HEK293T (cell line): Measurements from ENCODE around the gene BET1L.

ENCODE experiments used
- ARNT ChIP-seq: fragments of 450-650 bp; IDR thresholded peaks from 2 replicates; pipeline ENCODE4 v1.6.1; 2017; ENCODE audit warnings: mild to moderate bottlenecking
- BHLHE40 ChIP-seq: fragments of 450-650 bp; IDR thresholded peaks from 2 replicates; pipeline ENCODE4 v1.6.1; 2016; ENCODE audit warnings: mild to moderate bottlenecking, moderate library complexity, borderline replicate concordance
- CTBP1 ChIP-seq: fragments of 450-650 bp; IDR thresholded peaks from 2 replicates; pipeline ENCODE4 v1.6.1; 2016; ENCODE audit warnings: borderline replicate concordance
- FOXK2 ChIP-seq: fragments of 450-650 bp; IDR thresholded peaks from 2 replicates; pipeline ENCODE4 v1.6.1; 2016; ENCODE audit warnings: mild to moderate bottlenecking
- FOXM1 ChIP-seq: fragments of 450-650 bp; IDR thresholded peaks from 2 replicates; pipeline ENCODE4 v1.6.1; 2017; ENCODE audit warnings: mild to moderate bottlenecking, borderline replicate concordance
- L3MBTL2 ChIP-seq: fragments of 450-650 bp; conservative IDR thresholded peaks from 2 replicates; pipeline ENCODE4 v1.6.1; 2016; ENCODE audit warnings: mild to moderate bottlenecking
- NFRKB ChIP-seq: fragments of 450-650 bp; IDR thresholded peaks from 2 replicates; pipeline ENCODE4 v1.6.1; 2016; ENCODE audit warnings: mild to moderate bottlenecking, moderate library complexity
- SP1 ChIP-seq: fragments of 450-650 bp; IDR thresholded peaks from 2 replicates; pipeline ENCODE4 v1.6.1; 2017
- TARDBP ChIP-seq: fragments of 450-650 bp; IDR thresholded peaks from 2 replicates; pipeline ENCODE4 v1.6.1; 2016
- ZNF384 ChIP-seq: fragments of 450-650 bp; IDR thresholded peaks from 2 replicates; pipeline ENCODE4 v1.6.1; 2016
- TF ChIP-seq, protein P1 (sequence below): fragments of 450-650 bp; IDR thresholded peaks from 2 replicates; pipeline ENCODE4 v1.6.1; 2016

DNA sequence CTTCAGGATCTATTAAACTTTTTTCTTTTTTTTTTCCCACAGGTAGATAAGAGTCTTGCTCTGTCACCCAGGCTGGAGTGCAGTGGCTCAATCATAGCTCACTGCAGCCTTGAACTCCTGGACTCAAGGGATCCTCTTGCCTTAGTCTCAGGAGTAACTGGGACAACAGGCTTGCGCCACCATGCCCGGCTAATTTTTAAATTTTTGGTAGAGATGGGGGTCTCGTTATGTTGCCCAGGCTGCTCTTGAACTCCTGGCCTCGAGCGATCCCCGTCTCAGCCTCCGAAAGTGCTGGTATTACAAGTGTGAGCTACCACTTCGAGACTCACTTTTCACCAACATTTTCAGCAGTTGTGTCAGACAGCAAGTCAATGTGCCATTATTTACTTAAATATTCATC, 28.0 kb upstream of the BET1L start:
- TF ChIP-seq ZNF384 (no peak), SP1 (no peak), NFRKB (no peak), FOXK2 (no peak), TARDBP (no peak), FOXM1 (no peak), L3MBTL2 (no peak), ARNT (no peak), CTBP1 (no peak), BHLHE40 (no peak)
- TF ChIP-seq, protein P1, sequence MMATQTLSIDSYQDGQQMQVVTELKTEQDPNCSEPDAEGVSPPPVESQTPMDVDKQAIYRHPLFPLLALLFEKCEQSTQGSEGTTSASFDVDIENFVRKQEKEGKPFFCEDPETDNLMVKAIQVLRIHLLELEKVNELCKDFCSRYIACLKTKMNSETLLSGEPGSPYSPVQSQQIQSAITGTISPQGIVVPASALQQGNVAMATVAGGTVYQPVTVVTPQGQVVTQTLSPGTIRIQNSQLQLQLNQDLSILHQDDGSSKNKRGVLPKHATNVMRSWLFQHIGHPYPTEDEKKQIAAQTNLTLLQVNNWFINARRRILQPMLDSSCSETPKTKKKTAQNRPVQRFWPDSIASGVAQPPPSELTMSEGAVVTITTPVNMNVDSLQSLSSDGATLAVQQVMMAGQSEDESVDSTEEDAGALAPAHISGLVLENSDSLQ = no peak
